Body of pancreas (tissue), 4 donors: ENCODE measurements around the gene LIMS1. TPM values are rescaled to one million over a fixed set of nuclear protein-coding genes. Genes with fewer than 3 reads are reported as not detected.

Source experiments
- ATAC-seq: fragments of 150-250 bp; one replicate; pipeline ENCODE4 v1.9.1; 2016
- DNase-seq, 4 donors: peaks; one replicate each; pipeline ENCODE4 v3.0.0-alpha.2; 2019
- H3K27ac ChIP-seq, 4 donors: fragments of 200-600 bp; sonication (generic); 1 replicate in 3 of 4; 2 replicates in 1 of 4; pipeline versions ENCODE4 v1.5.1 to v1.6.1; 2016 to 2019; ENCODE audit warnings: mild to moderate bottlenecking in 1 of 4, mixed read lengths in 1 of 4, moderate library complexity in 1 of 4
- H3K27me3 ChIP-seq, 2 donors: fragments of 200-600 bp; sonication (generic); one replicate each; pipeline ENCODE4 v1.6.0; 2016; ENCODE audit warnings: mild to moderate bottlenecking in 1 of 2
- H3K36me3 ChIP-seq, 2 donors: fragments of 200-600 bp; sonication (generic); replicated peaks in 1 of 2; 2 replicates each; pipeline ENCODE4 v1.5.1; 2016; ENCODE audit warnings: low read depth in 2 of 2; ENCODE audit not compliant: insufficient read depth in 1 of 2
- H3K4me1 ChIP-seq: fragments of 200-600 bp; sonication (generic); one replicate; pipeline ENCODE4 v1.6.0; 2016
- H3K4me3 ChIP-seq, 2 donors: fragments of 200-600 bp; sonication (generic); 1 replicate in 1 of 2; 2 replicates in 1 of 2; pipeline ENCODE4 v1.5.1; 2016 to 2019
- H3K9me3 ChIP-seq, 3 donors: fragments of 200-600 bp; sonication (generic); 1 replicate in 2 of 3; 2 replicates in 1 of 3; pipeline ENCODE4 v1.5.1; 2016
- POLR2A ChIP-seq, 3 donors: fragments of 450-650 bp; IDR thresholded peaks; one replicate each; pipeline ENCODE4 v1.6.1; 2016; ENCODE audit warnings: antibody characterized with exemption in 3 of 3, mild to moderate bottlenecking in 2 of 3
- WGBS, 2 donors: methylation state at CpG; one replicate each; pipeline ENCODE4 v1.1.5; 2017; 5-methylcytosine and 5-hydroxymethylcytosine counted together
- intact Hi-C: fragments of 100-400 bp; cut with DNase I; formaldehyde crosslinking; loops from one replicate; pipeline ENCODE4 v1.15.1; 2023
- total RNA-seq, 2 donors: library from RNA; depleted of rRNA; stranded (reverse); fragments of >200 nt; gene quantifications; one replicate each; pipeline ENCODE4 v1.1.0, GENCODE V29; 2016
- TF ChIP-seq, protein P1 (sequence below), 7 experiments: fragments of 450-650 bp in 4 of 7; fragments of 200-600 bp in 3 of 7; sonication (generic) in 3 of 7; IDR thresholded peaks; one replicate each; pipeline ENCODE4 v1.5.1; 2016 to 2019; ENCODE audit warnings: antibody characterized with exemption in 7 of 7

The LIMS1 gene
- total RNA-seq, 2 donors from 2014 or later, result 19.1 to 28.3 TPM

GRCh38 chr2:108612153-108612513 lies 77.9 kb downstream of the LIMS1 start:
- H3K4me3 ChIP-seq, result no peak overlapping the region
- no peak for TF ChIP-seq POLR2A (IDR thresholded peaks at IDR 0.05)
- TF ChIP-seq, protein P1, sequence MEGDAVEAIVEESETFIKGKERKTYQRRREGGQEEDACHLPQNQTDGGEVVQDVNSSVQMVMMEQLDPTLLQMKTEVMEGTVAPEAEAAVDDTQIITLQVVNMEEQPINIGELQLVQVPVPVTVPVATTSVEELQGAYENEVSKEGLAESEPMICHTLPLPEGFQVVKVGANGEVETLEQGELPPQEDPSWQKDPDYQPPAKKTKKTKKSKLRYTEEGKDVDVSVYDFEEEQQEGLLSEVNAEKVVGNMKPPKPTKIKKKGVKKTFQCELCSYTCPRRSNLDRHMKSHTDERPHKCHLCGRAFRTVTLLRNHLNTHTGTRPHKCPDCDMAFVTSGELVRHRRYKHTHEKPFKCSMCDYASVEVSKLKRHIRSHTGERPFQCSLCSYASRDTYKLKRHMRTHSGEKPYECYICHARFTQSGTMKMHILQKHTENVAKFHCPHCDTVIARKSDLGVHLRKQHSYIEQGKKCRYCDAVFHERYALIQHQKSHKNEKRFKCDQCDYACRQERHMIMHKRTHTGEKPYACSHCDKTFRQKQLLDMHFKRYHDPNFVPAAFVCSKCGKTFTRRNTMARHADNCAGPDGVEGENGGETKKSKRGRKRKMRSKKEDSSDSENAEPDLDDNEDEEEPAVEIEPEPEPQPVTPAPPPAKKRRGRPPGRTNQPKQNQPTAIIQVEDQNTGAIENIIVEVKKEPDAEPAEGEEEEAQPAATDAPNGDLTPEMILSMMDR (IDR thresholded peaks at IDR 0.05), result no peak
- peaks cover 35% of the 10 kb centered on the region for H3K4me1 ChIP-seq
- WGBS, 2 donors, result 81 to 87% methylated on average over 5 of the region's 5 CpGs
- DNase-seq (peak in 1 of 4 donors; percentile 50), ATAC-seq (no peak)
- peak overlapping the region in 1 of 4 donors; percentile 12 for H3K27ac ChIP-seq
- H3K36me3 ChIP-seq, result no peaks in the 10 kb centered on the region
- intact Hi-C loops, result no loop called here
- H3K9me3 ChIP-seq, result no peaks in the 10 kb centered on the region
- H3K27me3 ChIP-seq, result no peaks in the 10 kb centered on the region

DNA sequence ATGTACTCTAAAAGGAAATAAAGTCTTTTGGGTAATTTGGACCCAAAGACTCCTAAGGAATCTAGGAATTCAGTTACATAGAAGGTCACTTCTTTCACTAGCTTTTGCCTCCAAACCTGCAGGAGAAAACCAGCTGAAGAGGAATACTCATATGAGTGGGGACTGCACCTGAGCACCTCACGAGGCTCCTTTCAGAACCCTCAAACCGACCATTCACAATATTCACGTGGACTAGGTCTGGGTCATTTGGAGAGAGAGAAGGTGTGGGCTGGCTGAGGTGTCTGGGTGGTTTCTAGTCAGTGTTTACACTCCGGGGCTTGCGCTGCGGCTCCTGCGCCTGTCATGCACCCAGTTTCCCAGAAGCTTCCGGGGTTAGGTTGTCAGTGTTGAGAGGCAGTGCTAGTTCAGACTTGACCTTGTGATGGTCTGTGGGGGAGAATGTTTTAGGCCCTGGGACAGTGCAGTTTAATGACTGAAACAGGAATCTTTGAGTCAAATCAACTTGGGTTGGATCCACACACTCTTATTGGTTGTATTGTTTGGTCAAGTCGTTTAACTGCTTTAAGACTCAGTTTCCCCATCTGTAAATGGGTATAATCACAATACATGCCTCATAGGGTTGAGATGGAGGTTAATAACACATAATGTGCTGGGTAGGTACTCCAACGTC lies 78.4 kb downstream of the LIMS1 start:
- no peaks in the 10 kb centered on the region for H3K36me3 ChIP-seq
- no peak overlapping the region for H3K4me3 ChIP-seq
- TF ChIP-seq POLR2A (IDR thresholded peaks at IDR 0.05), result no peak
- TF ChIP-seq, protein P1 (IDR thresholded peaks at IDR 0.05), result no peak
- intact Hi-C loops, result no loop called here
- ATAC-seq (no peak), DNase-seq (no peak)
- H3K27me3 ChIP-seq, result no peaks in the 10 kb centered on the region
- peak overlapping the region in 1 of 4 donors; percentile 12 for H3K27ac ChIP-seq
- 61 to 72% methylated on average over 9 to 10 of the region's 10 CpGs for WGBS, 2 donors
- peaks cover 40% of the 10 kb centered on the region for H3K4me1 ChIP-seq
- no peaks in the 10 kb centered on the region for H3K9me3 ChIP-seq

- no peak for TF ChIP-seq POLR2A (IDR thresholded peaks at IDR 0.05)
- TF ChIP-seq, protein P1 (IDR thresholded peaks at IDR 0.05), result no peak
- H3K36me3 ChIP-seq, result no peaks in the 10 kb centered on the region
- ATAC-seq (no peak), DNase-seq (no peak)
- intact Hi-C loops, result no loop called here
- H3K9me3 ChIP-seq, result no peaks in the 10 kb centered on the region
- H3K4me1 ChIP-seq, result peaks cover 48% of the 10 kb centered on the region
- no peaks in the 10 kb centered on the region for H3K27me3 ChIP-seq
- 76 to 79% methylated on average over 9 of the region's 9 CpGs for WGBS, 2 donors
- no peak overlapping the region for H3K4me3 ChIP-seq
- H3K27ac ChIP-seq, result no peak overlapping the region
Measured at GRCh38 chr2:108613261-108614042, 79.2 kb downstream of the LIMS1 start.

- Histone ChIP-seq H3K27ac (no peak overlapping the region), H3K4me1 (peaks cover 46% of the 10 kb centered on the region), H3K9me3 (no peaks in the 10 kb centered on the region), H3K36me3 (no peaks in the 10 kb centered on the region), H3K27me3 (no peaks in the 10 kb centered on the region), H3K4me3 (no peak overlapping the region)
- no peak for DNase-seq
- TF ChIP-seq POLR2A (IDR thresholded peaks at IDR 0.05), result no peak
- TF ChIP-seq, protein P1 (IDR thresholded peaks at IDR 0.05), result no peak
- intact Hi-C loops, result no loop called here
- WGBS, 2 donors, result 83 to 88% methylated on average over 8 of the region's 8 CpGs
- no peak for ATAC-seq
Measured at GRCh38 chr2:108614043-108614545, 79.8 kb downstream of the LIMS1 start.
